GM19467 (cell line): ENCODE data around the gene FNBP1L.
"Not testable (repeated sequence)": the region's sequence is repeated elsewhere in the genome, so short reads cannot be mapped to it uniquely, and the experiment has no call there.

Experiments
- ATAC-seq: cut with Tn5 transposase; IDR thresholded peaks from one replicate; pipeline ENCODE4 v1.9.1; 2021; ENCODE audit warnings: mild to moderate bottlenecking, moderate library complexity; ENCODE audit not compliant: unreplicated experiment

FNBP1L gene

DNA sequence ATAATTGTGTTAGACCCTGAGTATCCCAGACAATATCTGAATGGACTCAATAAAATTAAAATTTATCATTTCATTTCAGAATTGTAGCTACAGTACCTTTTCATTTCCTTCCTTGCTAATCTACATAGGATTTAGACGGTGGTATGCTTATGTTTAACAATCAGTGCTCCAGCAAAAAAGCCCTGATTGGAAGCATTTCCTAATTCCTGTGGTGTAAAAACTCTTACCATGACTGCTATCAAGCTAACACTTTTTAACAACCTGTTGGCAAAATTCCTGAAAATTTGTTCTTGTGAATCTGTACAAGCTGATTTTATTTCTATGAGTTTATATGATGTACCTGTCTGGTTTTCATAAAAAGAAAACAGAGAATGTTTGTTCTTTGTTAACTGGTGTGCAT is 5.2 kb upstream of the FNBP1L start:
- no peak for ATAC-seq

DNA sequence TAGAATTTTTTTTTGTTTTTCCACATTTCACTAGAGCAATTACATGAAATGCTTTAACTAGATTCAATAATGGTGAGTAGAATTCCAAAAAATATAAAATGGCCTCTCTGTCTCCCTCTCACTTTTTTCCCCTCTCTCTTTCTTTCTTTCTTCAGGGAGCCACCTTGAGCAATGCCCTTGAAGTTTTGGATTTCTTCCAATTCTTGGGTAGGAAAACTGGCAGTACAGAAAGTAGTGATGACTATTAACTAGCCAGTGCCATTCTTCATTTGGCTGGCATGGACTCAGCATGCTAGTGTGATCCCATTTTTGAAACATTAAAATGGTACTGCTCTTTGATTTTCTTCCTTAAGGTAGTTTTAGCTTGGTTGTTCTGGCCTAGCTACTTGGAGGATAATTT is 4.5 kb upstream of the FNBP1L start:
- ATAC-seq = no peak

DNA sequence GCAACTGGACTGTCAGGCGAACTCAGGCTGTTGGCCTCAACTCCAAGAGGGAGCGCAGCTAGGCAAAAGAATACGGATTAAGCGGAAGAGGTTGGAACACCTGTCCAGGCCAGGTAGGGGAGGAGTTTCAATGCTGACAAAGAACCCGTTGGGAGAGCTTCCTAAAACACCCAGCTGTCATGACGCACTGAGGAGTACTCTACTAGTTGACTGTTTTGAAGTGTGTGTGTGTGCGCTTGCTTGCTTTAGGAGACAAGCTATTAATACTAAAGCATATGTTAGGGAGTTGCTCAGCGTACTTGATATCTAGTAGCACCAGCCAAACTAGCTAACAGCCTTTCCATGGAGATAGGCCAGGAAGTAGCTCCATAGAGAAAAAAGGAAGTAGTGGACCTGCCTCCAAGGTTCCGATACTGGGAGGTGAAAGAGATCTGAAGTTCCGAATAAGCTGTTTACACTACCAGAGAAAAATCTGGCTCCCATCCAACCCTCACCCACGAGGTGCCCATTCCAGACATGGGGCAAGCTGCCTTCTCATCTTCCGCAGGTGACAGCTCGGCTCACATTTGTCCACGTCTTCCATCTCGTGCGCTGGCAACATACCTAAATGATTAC is 974 bp upstream of the FNBP1L start:
- no peak for ATAC-seq

DNA sequence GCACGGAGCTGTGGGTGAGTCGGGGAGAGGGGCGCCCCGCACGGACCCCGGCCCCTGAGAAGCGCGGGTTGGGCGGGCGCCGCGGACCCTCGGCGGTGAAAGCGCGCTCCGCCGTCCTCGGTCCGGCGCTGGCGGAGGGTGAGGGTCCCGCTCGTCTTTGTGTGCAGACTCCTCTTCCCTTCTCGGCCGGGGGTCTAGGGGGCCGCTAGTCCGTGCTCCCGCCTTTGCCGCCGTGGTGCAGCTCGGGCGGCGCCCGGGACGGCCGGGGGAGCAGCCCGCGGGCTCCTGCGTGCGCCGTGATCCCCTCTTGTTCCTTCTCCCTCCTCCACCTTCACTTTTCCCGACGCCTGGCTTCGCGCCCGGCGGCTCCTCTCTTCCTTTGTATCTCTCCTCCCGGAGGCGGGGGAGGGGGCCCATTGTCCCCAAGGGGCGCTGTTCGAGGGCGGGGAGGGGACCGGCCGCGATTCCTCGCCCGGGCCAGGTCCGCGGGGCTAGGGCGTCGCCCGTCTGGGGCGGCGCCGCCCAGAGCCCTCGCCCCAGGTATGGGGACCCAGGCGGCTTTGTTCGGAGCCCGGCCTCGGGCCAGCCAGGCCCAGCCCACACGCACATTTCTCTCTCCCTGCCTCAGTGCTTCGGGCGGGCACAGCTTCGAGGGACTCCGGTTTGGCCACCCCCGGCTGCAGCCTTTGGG is 519 bp downstream of the FNBP1L start:
- no peak for ATAC-seq

DNA sequence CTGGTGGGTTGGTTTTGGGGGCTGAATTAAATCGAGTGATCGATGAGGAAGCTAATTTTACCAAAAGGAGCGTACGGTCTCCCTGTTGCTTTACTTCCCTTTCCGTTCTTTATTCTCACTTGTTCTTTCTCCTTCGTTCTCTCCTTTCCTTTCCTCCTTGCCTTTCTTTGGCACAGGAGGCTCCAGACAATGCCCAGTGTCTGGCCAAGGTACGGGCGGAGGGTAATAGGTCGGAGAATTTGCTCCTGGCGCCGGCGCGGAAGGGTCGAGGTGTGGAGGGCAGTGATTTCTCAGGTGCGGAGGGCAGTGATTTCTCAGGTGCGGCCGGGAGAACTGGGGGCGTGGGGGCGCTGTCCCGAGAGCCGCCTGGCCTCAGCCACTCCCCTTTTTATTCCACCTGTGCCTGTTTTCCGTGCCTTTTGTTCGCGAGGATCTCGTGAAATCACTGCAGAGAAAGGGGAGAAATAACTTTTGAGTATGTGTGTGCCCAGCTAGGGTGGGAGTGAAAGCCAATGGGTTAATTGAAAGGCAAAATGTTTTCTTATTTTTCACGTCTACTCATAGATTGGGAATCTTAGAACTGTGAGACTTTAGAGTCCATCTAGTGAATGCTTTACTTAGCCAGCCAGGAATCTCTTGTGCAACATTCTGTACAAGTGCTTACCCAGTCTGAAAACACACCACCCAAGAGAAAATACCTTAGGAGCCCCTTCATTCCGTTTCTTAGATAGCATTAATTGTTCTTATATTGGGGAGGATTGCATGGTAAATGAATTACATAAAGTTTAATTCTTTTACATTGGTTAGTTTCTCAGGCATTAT is 1.3 kb downstream of the FNBP1L start:
- no peak for ATAC-seq

DNA sequence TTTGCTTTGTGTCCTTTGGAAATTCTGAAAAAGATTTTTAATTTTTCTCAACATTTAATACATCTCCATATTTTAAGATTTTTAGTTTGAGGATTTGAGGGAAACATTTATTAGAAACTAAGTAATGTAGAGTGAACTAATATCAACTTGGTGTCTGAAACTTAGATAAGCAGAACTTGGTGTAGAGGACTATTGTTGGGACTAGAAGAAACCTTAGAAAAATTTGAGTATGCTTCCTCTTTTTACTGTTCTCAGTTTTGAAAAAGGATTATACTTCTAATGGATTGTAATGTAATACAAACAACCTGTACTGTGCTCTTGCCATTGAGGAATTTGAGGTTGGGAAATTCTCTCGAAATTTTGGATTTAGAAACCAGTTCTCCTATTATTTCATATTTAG is 2.4 kb downstream of the FNBP1L start:
- ATAC-seq = no peak

DNA sequence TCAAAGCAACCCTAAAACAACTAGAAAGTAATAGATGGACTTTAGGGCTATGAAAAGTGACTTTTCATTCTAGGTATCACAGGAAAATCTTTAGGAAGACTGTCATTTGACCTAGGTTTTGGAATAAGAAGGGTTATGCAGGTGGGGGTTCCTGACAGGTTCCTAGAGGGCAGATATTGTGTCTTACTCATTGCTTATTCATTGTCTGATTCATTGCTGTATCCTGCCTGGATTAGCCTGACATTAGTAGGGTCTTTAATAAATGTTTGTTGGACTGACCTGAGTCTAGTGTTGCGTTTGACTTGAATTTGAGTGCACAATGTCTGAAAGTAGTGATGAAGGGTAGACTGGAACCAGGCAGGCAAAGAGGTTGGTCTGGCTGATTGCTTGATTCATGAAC is 6.0 kb downstream of the FNBP1L start:
- ATAC-seq = no peak

DNA sequence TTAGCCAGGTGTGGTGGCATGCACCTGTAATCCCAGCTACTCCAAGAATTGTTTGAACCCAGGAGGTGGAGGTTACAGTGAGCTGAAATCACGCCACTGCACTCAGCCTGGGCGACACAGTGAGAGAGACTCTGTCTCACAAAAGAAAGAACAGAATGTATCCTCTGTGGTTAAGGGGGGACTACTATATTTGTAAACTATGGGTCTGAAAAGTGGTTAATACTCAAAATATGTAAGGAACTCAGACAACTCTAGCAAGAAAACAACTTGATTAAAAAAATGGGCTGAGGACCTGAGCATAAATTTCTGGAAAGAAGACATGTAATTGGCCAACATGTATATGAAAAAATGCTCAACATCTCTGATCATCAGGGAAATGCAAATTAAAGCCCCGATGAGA is 11.2 kb downstream of the FNBP1L start:
- no peak for ATAC-seq

DNA sequence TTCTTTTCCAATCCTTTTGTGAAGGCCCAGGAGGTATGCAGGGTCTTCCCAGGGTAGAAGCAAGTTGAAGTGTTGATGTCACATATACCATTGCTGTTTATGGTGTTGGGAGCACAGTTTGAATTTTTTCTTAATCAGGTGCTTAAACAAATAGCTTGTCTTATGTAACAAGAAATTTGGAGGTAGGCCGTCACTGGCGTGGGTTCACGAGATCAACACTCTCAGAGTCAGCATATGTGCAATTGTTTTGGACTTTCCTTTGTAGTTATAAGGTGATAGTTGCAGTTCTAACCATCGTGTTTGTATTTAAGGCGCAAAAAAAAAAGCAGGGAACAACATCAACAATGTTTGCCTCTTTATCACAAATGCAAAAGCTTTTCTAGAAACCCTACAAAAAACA is 13.3 kb downstream of the FNBP1L start:
- no peak for ATAC-seq

DNA sequence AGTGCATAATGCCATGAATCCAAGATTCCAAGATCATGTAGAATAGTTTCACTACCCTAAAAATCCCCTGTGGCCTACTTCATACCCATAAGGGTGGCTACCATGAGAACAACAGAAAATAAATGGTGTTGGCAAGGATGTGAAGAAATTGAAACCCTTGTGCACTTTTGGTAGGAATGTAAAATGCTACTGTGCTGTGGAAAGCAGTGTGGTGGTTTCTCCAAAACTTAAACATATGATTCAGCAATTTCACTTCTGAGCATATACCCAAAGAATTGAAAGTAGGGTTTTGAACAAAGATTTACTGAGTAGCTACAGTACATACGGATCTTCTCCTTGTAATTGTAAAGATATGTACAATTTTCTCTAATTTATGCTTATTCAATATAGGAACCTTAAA is 16.0 kb downstream of the FNBP1L start:
- ATAC-seq = no peak

DNA sequence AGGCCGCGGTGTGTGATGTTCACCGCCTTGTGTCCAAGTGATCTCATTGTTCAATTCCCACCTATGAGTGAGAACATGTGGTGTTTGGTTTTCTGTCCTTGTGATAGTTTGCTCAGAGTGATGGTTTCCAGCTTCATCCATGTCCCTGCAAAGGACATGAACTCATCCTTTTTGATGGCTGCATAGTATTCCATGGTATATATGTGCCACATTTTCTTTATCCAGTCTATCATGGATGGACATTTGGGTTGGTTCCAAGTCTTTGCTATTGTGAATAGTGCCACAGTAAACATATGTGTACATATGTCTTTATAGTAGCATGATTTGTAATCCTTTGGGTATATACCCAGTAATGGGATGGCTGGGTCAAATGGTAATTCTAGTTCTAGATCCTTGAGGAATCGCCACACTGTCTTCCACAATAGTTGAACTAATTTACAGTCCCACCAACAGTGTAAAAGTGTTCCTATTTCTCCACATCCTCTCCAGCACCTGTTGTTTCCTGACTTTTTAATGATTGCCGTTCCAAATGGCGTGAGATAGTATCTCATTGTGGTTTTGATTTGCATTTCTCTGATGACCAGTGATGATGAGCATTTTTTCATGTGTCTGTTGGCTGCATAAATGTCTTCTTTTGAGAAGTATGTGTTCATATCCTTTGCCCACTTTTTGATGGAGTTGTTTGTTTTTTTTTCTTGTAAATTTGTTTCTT is 17.6 kb downstream of the FNBP1L start:
- not testable (repeated sequence) for ATAC-seq

DNA sequence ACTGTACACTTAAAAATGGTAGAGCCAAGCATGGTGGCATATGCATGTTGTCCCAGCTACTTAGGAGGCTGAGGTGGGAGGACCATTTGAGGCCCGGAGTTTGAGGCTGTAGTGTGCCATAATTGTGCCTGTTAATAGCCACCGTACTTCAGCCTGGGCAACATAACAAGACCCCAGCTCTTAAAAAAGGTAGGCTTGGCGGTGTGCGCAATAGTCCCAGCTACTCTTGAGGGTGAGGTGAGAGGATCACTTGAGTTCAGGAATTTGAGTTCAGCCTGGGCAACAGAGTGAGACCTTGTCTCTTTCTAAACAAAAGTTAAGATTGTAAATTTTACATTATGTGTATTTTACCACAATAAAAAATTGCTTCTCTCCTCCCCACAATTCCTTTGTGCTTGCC is 19.7 kb downstream of the FNBP1L start:
- no peak for ATAC-seq

DNA sequence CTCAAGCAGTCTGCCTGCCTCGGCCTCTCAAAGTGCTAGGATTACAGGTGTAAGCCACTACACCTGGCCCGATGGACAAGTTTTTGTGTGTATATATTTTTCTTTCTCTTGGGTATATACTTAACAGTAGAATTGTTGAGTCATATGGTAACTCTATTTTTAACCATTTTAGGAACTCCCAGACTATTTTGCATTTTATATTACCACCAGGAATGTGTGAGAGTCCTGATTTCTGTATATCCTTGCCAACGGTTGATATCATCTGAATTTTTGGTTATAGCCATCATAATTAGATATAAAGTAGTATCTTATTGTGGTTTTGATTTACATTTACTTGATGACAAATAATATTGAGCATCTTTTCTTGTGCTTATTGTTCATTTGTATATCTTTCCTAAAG is 20.7 kb downstream of the FNBP1L start:
- no peak for ATAC-seq

DNA sequence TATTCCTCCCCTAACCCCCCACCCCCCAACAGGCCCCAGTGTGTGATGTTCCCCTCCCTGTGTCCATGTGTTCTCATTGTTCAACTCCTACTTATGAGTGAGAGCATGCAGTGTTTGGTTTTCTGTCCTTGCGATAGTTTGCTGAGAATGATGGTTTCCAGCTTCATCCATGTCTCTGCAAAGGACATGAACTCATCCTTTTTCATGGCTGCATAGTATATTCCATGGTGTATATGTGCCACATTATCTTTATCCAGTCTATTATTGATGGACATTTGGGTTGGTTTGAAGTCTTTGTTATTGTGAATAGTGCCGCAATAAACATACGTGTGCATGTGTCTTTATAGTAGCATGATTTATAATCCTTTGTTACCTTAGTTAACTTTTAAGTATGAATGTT is 21.3 kb downstream of the FNBP1L start:
- ATAC-seq = not testable (repeated sequence)

DNA sequence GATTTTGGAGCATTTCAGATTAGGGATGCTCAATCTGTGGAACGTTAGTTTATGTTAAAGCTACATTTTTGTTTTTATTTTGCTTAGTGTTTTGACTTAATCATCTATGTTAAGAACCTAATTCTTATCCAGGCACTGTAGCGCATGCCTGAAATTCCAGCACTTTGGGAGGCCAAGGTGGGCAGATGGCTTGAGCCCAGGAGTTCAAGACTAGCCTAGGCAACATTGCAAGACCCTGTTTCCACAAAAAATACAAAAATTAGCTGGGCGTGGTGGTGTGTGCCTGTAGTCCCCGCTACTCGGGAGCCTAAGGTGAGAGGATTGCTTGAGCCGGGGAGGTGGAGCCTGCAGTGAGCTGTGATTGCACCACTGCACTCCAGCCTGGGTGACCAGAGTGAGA is 23.4 kb downstream of the FNBP1L start:
- ATAC-seq = no peak

DNA sequence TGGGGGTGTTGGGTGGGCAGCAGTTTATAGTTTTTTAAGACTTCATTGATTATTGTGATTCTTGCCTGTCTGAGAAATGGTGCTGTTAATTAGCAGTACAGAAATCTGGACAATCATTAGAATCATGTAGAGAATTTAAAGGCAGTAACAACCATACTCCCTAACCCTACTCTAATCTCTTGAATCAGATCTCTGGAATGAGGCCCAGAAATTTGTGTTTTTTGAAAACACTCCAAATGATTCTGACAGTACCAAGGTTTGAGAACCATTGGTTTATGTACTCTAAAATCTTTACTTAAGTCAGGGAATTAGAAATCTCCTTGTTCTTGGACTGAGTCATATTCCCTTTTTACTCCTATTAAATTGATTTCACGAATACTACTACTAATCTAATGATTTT is 24.0 kb downstream of the FNBP1L start:
- no peak for ATAC-seq

DNA sequence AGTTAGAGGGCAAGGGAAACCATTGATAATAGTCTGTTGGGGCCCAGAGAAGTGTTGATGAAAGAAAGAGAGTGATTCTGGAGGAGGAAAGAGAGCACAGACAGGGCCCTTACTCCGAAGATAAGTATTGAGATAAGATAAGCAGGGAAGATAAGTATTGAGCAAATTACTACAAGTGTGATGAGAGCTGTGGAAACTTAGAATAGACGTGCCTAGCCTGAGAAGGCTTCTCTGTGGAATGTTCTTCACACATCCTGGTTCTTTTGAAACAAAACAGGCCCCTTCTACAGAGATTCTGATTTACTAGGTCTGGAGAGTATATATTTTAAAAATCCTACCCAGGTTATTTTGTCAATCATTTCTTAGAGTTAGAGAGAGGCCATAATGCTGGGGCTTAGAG is 26.4 kb downstream of the FNBP1L start:
- no peak for ATAC-seq

DNA sequence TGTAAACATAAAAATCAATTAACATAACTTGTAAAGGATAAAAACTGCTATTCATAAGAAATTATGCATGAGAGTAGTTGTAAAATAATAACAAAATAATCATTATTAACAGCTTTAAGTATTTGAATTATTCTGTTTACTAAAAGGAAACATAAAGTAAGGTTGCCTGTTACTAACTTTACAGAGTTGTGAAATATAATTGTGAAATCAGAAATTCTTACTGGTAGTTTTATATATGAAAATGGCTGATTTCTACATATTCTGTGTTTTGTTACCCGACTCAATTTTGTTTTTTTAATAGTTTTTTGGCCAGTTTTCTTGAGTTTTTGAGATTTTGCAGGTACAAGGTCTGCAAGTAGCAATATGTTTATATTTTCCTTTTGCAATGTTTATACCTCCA is 27.8 kb downstream of the FNBP1L start:
- no peak for ATAC-seq

DNA sequence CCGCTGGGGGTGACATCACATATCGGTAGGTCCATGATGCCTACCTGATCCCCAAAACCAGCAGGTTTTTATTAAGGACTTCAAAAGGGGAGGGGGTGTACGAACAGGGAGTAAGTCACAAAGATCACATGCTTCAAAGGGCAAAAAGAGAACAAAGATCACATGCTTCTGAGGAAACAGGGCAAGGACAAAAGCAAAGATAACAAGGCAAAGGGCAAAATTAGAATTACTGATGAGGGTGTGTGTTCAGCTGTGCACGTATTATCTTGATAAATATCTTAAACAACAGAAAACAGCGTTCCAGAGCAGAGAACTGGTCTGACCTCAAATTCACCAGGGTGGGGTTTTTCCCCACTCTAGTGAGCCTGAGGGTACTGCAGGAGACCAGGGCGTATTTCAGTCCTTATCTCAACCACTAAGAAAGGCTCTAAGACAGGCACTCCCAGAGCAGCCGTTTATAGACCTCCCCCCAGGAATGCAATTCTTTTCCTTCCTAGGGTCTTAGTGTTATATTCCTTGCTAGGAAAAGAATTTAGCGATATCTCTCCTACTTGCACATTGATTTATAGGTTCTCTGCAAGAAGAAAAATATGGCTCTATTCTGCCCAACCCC is 31.3 kb downstream of the FNBP1L start:
- ATAC-seq = not testable (repeated sequence)

DNA sequence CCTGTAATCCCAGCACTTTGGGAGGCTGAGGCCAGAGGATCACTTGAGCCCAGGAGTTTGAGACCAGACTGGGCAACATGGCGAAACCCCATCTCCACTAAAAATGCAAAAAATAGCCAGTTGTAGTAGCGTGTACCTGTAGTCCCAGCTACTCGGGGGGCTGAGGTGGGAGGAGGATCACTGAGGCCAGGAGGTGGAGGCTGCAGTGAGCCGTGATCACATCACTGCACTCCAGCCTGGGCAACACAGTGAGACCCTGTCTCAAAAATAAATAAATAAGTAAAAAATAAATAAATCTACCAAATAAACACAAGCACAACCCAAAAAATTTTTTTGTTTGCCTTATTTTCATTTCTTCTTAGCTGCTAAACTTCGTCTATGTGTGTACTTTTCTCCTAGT is 34.0 kb downstream of the FNBP1L start:
- ATAC-seq = not testable (repeated sequence)

DNA sequence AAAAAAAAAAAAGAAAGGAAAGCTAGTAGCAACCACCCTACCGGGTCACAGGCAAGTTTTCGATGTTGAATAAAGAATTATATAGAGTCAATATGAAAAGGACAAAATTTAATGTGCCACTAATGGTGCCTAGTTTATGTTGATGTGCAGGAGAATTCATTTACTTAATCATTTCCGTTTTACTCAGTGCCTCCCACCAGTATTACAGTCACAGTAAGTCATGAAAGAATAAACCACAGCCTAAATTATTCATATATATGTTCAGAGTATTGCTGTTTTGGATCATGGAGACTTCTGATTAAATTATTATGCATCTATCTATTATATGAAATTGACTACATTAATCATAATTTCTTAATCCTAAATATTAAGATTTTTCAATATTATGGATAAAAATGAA is 35.3 kb downstream of the FNBP1L start:
- no peak for ATAC-seq
